HG03521 (cell line): ENCODE results near the gene SYS1.
A peak's percentile ranks its signal among the peaks of the same experiment; 100 is the strongest.

Experiments
- ATAC-seq: cut with Tn5 transposase; IDR thresholded peaks from one replicate; pipeline ENCODE4 v1.9.1; 2021; ENCODE audit warnings: mild to moderate bottlenecking, moderate library complexity; ENCODE audit not compliant: unreplicated experiment

The SYS1 gene

DNA sequence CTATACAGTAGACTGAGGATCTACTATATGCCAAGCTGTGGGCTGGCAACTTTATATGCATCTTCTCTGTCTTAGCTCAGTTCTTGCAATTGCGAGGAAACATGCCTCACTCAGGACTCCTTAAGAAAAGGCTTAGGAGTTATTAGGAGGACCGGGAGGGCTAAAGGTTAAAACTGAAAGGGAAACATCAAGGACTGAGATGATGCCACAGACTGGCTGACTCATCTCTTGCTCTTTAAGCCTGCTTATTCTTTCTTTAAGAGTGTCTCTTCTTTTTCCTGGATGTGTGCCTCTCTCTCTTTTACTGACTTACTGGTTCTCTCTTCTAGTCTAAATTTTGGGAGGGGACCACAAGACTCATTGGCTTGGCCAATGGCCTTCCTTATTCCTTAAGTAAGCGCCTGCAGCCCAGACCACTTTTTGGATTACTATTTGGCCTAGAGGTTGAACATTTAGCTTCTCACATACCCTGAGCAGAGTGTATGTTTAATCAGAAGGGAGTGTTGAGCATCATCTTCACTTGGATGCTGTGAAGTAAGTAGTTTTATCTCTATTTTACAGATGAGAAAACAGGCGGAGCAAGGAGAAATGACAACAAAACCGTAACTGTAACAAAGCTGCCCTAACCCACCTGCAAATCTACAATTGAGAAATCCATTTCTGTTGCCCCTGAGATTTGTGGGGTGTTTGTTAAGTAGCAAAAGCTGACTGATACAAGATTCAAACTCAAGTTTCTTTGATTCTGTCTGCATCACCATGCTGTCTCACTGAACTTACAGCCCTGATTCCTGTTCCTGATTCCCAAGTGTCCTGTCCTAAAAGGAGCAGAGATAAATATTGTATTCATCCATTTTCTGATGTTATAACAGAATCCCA lies 7.5 kb upstream of the SYS1 start:
- ATAC-seq = no peak

DNA sequence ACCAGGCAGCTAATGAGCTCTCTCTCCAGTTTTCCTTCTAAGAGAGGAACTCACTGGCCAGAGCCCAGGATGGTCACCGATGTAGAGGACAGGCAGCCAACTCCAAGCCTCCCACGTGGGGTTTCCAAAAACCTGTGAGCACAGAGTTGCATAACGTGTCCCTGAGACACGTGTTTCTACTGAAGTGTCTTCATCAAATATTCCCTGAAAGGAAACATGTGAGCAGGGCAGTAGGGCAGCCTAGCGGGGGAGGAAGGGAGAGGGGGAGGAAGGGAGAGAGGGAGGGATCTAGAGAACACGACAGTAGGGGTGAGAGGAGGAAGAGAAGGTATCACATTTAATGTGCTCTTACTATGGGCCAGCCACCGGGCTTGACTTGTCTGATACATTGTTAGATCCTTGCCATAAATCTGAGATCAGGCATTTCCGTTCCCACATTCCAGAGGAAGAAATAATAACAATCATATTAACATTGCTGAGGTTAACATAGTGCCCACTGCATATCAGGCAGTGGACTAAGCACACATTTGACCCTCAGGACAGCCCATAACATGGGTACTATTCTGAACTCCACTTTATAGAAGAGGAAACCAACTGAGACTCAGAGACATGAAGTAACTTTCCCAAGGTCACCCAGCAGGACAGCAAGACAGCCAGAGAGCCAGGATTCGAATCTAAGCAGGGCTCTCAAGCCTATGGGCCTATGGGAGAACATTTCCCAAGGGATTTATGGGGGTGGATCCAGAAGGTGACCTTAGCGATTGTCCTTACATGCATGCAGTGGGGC lies 4.5 kb upstream of the SYS1 start:
- ATAC-seq = no peak

GRCh38 chr20:45359069-45359405 lies 3.9 kb upstream of the SYS1 start:
- no peak for ATAC-seq

GRCh38 chr20:45359406-45360148 lies 3.4 kb upstream of the SYS1 start:
- no peak for ATAC-seq

- ATAC-seq = no peak
These were observed 1.2 kb upstream of the SYS1 start for GRCh38 chr20:45361793-45362192.

DNA sequence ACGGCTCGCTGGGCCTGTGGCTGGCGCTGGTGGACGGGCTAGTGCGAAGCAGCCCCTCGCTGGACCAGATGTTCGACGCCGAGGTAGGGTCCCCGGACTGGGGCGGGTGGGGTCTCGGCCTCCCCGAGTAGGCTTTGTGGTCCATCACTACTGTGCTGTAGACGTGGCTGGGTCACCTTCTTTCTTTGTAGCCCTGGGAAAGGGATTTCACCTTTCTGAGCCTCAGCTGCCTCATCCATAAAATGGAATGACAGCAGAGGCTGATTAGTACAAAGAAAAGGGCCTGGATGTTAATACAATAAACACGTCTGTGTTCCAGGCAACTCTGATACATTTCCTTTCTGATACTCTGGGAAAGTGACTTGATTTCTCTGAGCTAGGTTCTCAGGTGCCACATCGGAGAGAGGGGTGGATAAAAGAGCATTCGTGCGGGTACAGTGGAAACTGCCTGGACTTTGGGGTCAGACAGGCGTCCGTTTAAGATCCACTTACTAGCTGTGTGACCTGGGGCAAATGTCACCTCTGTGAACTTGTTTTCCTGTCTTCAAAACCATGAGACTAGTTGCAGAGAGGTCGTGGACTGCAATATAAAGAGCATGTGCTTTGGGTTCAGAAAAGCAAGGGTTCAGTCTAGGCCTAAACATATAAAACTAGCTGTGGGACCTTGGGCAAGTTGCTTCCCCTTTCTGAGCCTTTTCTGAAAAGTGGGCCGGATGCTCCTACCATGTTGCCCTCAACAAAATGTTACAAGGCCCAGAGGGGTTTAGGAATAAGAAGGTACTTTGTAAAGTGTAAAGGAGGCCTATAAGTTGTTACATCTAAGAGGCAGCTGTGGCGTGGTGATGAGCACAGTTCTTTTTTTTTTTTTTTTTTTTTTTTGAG lies 896 bp downstream of the SYS1 start:
- ATAC-seq = no peak

DNA sequence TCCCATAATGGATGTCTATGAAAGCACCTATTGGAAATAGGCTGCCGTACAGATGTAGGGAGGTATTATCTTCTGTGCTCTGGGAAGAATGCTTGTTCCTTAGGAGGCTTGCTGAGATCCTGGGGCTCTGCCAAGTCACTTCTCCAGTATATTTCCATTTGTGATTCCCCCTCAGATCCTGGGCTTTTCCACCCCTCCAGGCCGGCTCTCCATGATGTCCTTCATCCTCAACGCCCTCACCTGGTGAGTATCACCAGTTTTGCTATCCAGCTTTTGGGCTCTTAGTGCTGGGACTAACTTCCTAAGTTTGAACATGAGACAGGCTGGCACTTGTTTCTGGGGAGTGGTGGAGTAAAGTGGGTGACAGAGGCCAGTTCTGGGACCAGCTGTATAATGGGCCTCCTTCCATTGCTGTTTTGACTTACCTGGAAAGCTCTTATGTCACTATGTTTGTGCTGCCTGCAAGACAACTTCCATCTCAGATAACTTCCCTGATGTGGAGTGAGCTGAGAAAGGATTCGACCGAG lies 2.6 kb downstream of the SYS1 start:
- no peak for ATAC-seq

- no peak for ATAC-seq
These were observed 3.2 kb downstream of the SYS1 start for GRCh38 chr20:45366192-45366591.

GRCh38 chr20:45366631-45367030 lies 3.7 kb downstream of the SYS1 start:
- ATAC-seq = no peak

GRCh38 chr20:45367126-45367525 lies 4.2 kb downstream of the SYS1 start:
- no peak for ATAC-seq

DNA sequence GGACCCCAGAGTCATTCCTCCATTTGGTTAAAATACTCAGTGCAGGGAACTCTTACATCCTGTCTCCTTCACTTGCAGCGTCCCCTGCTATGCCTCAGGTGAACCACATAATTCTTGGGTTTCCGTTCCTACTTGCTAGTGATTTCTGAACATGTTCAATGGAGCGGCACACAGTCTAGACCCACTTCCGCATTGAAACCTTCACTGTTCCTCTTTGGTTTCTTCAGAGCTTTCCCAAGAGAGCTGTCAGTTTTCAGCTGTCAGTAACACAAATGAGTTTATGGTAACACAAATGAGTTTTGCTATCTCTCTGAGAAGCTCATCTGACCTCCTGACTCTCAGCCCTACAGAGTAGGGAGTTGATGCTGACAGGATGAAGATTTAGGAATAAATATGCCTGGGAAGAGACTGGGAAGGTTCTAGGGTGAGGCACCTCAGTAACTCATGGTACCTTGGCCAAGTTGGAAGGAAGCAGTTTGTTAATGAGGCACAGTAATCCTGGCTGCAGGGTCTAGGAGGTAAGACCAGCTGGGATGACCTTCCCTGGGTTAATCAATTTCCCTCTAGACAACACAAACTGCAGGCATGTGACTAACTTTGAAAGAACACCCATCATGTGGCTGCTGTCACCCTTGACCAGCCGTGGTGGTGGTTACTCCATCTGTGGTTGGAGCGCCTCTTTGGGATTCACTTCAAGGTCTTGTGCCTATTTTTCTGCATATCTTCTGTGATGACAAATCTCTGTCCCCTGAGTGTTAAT lies 5.4 kb downstream of the SYS1 start:
- ATAC-seq = peak; percentile 75

GRCh38 chr20:45370571-45371160 lies 7.7 kb downstream of the SYS1 start:
- no peak for ATAC-seq

DNA sequence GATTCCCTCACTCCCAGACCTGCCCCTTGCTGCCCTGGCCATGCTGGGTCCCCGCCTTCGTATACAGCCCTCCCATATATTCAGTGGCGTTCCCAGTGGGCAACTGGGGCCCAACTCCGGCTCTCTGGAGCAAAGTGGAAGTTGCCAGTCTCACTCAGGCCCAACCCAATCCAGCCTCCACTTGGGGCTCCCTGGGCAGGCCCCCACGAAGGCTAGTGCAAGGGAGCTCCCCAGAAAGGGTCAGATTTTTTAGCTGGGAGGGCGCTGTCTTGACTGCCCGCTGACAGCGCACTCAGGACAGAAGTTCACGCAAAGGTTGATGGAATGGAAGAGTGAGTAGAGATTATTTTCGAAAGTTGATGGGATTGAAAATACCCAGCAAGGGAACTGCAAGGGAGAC lies 9.3 kb downstream of the SYS1 start:
- no peak for ATAC-seq

DNA sequence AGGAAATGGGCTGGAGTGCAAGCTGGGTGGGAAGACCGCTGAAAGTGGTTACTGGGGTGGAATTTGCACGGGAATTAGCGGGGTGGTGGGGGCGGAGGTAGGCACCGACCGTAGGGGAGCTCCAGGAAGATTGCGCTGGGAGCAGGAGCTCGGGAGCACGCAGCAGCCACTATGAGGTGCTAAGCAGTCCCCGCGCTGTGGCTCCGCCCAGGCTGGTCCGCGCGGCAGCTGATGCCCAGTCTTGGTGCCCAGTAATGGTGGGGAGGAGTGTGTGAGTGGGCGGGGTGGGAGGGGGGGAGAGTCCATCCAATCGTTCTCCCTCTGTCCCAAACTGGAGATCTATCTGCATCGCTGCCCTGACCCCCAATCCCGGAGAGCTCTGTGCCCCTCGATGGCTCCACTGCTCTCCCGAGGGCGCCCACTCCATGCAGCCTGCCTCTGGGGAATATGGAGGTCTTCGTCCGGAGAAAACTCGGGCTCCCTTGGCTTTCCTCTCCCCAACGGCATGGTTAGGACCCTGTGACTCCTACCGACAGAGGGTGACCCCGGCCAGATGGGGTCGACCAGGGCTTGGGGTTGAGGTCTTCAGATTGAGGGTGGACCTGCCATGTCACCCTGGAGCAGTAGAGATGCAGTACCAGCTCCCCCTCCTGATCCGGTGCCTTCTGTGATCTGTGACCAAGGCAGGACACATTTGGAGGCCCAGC lies 9.8 kb downstream of the SYS1 start:
- ATAC-seq = no peak

DNA sequence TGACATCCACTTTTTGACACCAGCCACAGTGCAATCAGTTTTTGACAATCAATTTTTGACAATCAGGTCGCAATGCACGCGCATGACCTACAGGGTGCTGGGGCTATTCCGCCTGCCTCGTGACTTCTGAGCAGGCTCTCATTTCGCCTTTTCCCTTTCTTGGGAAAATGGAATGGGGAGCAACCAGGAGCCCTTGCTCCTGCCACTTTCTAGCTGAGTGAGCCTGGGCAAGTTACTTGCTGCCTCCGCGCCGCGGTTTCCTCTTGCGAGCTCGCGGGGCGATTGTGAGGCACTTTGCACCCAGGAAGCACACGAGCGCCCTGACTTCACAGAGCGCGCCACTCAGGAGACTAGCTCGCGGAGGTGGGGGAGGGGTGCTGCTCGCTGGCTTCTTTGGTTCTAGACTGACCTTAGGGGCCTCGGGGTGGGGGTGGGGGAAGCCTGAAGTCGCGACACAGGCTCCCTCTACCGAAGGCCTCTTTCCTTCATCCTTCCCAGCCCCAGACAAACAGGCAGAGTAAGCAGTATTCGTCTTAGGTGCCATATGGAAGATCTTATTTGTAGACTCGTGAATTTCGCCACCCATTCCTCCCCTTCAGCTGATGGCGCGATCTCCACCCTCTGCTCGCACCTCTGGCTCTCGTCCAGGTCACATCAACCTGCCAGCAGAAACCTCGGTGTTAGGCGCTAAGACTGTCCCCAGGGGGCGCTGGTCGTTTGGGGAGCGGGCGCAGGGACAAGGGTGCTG lies 10.6 kb downstream of the SYS1 start:
- no peak for ATAC-seq

DNA sequence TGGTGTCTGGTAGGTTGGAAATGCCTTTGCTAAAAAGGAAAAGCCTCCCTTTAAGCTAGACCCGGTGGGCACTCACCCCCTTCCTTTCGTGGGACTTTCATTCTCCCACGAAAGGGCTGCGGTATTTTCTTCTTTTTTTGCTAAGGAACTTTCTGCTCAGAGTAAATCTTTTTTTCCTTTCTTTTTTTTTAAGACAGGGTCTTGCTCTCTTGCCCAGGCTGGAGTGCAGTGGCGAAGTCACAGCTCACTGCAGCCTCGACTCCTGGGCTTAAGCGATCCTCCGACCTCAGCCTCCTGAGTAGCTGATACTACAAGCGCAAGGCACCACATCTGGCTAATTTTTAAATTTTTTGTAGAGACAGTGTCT lies 11.1 kb downstream of the SYS1 start:
- no peak for ATAC-seq

GRCh38 chr20:45374966-45375365 lies 12.0 kb downstream of the SYS1 start:
- ATAC-seq = no peak

- no peak for ATAC-seq
These were observed 14.3 kb downstream of the SYS1 start for GRCh38 chr20:45377269-45377668.
